Fibroblast of villous mesenchyme (primary cell): ENCODE results near the gene PALM. TPM values are rescaled to one million over a fixed set of nuclear protein-coding genes. Genes with fewer than 3 reads are reported as not detected.

ENCODE experiments used
- DNase-seq: peaks from one replicate; pipeline ENCODE4 v3.0.0-alpha.2; 2010; ENCODE audit warnings: low read depth
- H3K4me3 ChIP-seq: 2 replicates; pipeline ENCODE4 v1.5.1; 2011; ENCODE audit warnings: low read depth, mild to moderate bottlenecking, low read length
- CTCF ChIP-seq: IDR thresholded peaks from 2 replicates; pipeline ENCODE4 v1.5.1; 2012; ENCODE audit warnings: low read depth, mild to moderate bottlenecking, low read length; ENCODE audit not compliant: insufficient read depth
- total RNA-seq: library from RNA; depleted of rRNA; stranded (reverse); fragments of >200 nt; gene quantifications from 2 replicates; pipeline ENCODE4 v1.2.3, GENCODE V29; 2012

The PALM gene
- total RNA-seq, 1 donor, result 1.7 TPM

- no peak for TF ChIP-seq CTCF
- no peak overlapping the region for H3K4me3 ChIP-seq
- DNase-seq, result no peak
Measured at GRCh38 chr19:769616-770015, 60.9 kb downstream of the PALM start.

GRCh38 chr19:771332-771785, 62.6 kb downstream of the PALM start:
- DNase-seq, result peak; percentile 69
- no peak overlapping the region for H3K4me3 ChIP-seq
- peak; percentile 65 for TF ChIP-seq CTCF

- no peak overlapping the region for H3K4me3 ChIP-seq
- no peak for DNase-seq
- TF ChIP-seq CTCF, result no peak
Measured at GRCh38 chr19:772063-772462, 63.3 kb downstream of the PALM start.

- TF ChIP-seq CTCF, result no peak
Measured at GRCh38 chr19:772730-773436, 64.1 kb downstream of the PALM start.

GRCh38 chr19:776549-776948, 67.8 kb downstream of the PALM start:
- H3K4me3 ChIP-seq, result no peak overlapping the region
- DNase-seq, result no peak
- no peak for TF ChIP-seq CTCF

More at GRCh38 chr19:772730-773436, 64.1 kb downstream of the PALM start:
- H3K4me3 ChIP-seq, result no peak overlapping the region
- DNase-seq, result no peak

GRCh38 chr19:778910-779653, 70.3 kb downstream of the PALM start:
- no peak for TF ChIP-seq CTCF
- H3K4me3 ChIP-seq, result peak overlapping the region; percentile 15
- peak; percentile 99 for DNase-seq

GRCh38 chr19:780935-781334, 72.2 kb downstream of the PALM start:
- no peak for DNase-seq
- no peak overlapping the region for H3K4me3 ChIP-seq
- no peak for TF ChIP-seq CTCF
